ENCODE measurements around the gene ZNF460.

ZNF460 gene

DNA sequence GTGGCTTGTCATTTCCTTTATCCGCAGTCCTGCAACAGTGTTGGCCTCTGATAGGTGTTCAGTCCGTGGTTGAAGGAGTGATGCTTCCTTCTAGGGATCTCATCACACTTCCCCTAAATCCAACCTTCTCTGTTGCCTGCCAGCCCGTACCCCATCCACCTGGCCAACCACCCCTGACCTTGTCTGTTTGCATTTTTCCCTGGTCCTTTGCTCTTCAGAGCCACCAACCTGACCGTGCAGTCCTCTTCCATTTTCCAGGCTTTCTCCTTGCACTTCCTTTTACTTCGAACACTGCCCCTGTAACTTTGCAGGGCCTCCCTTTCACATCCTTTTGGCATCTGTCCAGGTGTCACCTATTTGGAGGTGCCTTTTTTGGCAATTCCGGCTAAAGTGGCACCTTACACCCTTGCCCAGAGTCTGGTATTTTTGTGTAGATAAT lies 696 bp downstream of the ZNF460 start:
- DNase-seq (ENCODE audit: low spot score) = no peak
- TF ChIP-seq, protein P1, sequence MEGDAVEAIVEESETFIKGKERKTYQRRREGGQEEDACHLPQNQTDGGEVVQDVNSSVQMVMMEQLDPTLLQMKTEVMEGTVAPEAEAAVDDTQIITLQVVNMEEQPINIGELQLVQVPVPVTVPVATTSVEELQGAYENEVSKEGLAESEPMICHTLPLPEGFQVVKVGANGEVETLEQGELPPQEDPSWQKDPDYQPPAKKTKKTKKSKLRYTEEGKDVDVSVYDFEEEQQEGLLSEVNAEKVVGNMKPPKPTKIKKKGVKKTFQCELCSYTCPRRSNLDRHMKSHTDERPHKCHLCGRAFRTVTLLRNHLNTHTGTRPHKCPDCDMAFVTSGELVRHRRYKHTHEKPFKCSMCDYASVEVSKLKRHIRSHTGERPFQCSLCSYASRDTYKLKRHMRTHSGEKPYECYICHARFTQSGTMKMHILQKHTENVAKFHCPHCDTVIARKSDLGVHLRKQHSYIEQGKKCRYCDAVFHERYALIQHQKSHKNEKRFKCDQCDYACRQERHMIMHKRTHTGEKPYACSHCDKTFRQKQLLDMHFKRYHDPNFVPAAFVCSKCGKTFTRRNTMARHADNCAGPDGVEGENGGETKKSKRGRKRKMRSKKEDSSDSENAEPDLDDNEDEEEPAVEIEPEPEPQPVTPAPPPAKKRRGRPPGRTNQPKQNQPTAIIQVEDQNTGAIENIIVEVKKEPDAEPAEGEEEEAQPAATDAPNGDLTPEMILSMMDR (IDR thresholded peaks at IDR 0.05; ENCODE audit: extremely low read depth, missing control alignments) = no peak

GRCh38 chr19:57282011-57282643 lies 1.8 kb downstream of the ZNF460 start:
- TF ChIP-seq, protein P1 (IDR thresholded peaks at IDR 0.05; ENCODE audit: extremely low read depth, missing control alignments) = no peak
- no peak for DNase-seq (ENCODE audit: low spot score)

- TF ChIP-seq, protein P1 (IDR thresholded peaks at IDR 0.05; ENCODE audit: extremely low read depth, missing control alignments) = no peak
- no peak for DNase-seq (ENCODE audit: low spot score)
Observed at GRCh38 chr19:57288373-57288772, 8.1 kb downstream of the ZNF460 start.

- TF ChIP-seq, protein P1 (IDR thresholded peaks at IDR 0.05; ENCODE audit: extremely low read depth, missing control alignments) = no peak
- no peak for DNase-seq (ENCODE audit: low spot score)
Observed at GRCh38 chr19:57290970-57291369, 10.7 kb downstream of the ZNF460 start.

GRCh38 chr19:57292547-57292946 lies 12.3 kb downstream of the ZNF460 start:
- TF ChIP-seq, protein P1 (IDR thresholded peaks at IDR 0.05; ENCODE audit: extremely low read depth, missing control alignments) = no peak

DNA sequence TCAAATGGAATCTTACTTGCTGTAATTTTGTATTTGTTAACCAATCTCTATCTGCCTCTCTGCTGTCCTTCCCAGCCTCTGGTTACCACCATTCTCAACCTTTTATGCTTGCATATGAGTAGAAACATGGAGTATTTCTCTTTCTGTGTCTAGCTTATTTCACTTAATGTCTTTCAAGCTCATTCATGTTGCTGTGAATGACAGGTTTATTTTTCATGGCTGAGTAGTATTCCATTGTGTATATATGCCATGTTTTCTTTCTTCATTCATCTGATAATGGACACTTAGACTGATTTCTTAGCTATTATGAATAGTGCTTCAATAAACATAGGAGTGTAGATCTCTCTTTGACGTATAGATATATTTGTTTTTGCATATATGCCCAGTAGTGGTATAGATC lies 13.4 kb downstream of the ZNF460 start:
- no peak for DNase-seq (ENCODE audit: low spot score)
- TF ChIP-seq, protein P1 (IDR thresholded peaks at IDR 0.05; ENCODE audit: extremely low read depth, missing control alignments) = no peak

More at GRCh38 chr19:57292547-57292946, 12.3 kb downstream of the ZNF460 start:
- DNase-seq (ENCODE audit: low spot score) = no peak

GRCh38 chr19:57302020-57302465 lies 21.8 kb downstream of the ZNF460 start:
- TF ChIP-seq, protein P1 (IDR thresholded peaks at IDR 0.05; ENCODE audit: extremely low read depth, missing control alignments) = no peak
- DNase-seq (ENCODE audit: low spot score) = no peak
